Osteocyte (in vitro differentiated cells): ENCODE results near the gene HEMK1. TPM values are rescaled to one million over a fixed set of nuclear protein-coding genes. Genes with fewer than 3 reads are reported as not detected.

Source experiments
- DNase-seq: peaks from one replicate; pipeline ENCODE4 v3.0.0; 2021; ENCODE audit warnings: mixed read lengths; ENCODE audit not compliant: unreplicated experiment; ENCODE audit errors: extremely low spot score
- H3K27ac Mint-ChIP-seq: one replicate; pipeline ENCODE4 v1.8.0; 2021; ENCODE audit warnings: mild to moderate bottlenecking, mixed read lengths; ENCODE audit not compliant: unreplicated experiment
- H3K27me3 Mint-ChIP-seq: one replicate; pipeline ENCODE4 v1.8.0; 2021; ENCODE audit warnings: mixed read lengths; ENCODE audit not compliant: unreplicated experiment
- H3K36me3 Mint-ChIP-seq: one replicate; pipeline ENCODE4 v1.8.0; 2021; ENCODE audit warnings: mixed read lengths; ENCODE audit not compliant: unreplicated experiment
- H3K4me1 Mint-ChIP-seq: one replicate; pipeline ENCODE4 v1.8.0; 2021; ENCODE audit warnings: mixed read lengths; ENCODE audit not compliant: unreplicated experiment
- H3K4me3 Mint-ChIP-seq: one replicate; pipeline ENCODE4 v1.8.0; 2021; ENCODE audit warnings: mild to moderate bottlenecking, moderate library complexity, mixed read lengths; ENCODE audit not compliant: unreplicated experiment
- H3K9me3 Mint-ChIP-seq: one replicate; pipeline ENCODE4 v1.8.0; 2021; ENCODE audit warnings: mixed read lengths; ENCODE audit not compliant: unreplicated experiment
- total RNA-seq: library from RNA; stranded (reverse); gene quantifications from 2 replicates; pipeline ENCODE4 v1.2.1, GENCODE V29; 2021
- TF ChIP-seq, protein P1 (sequence below): fragments of 200-600 bp; sonication (generic); IDR thresholded peaks from 2 replicates; pipeline ENCODE4 v1.5.0; 2021; ENCODE audit warnings: antibody characterized with exemption, mild to moderate bottlenecking, moderate library complexity

Gene HEMK1
- total RNA-seq, 1 donor from 2014 or later: 23.1 TPM

DNA sequence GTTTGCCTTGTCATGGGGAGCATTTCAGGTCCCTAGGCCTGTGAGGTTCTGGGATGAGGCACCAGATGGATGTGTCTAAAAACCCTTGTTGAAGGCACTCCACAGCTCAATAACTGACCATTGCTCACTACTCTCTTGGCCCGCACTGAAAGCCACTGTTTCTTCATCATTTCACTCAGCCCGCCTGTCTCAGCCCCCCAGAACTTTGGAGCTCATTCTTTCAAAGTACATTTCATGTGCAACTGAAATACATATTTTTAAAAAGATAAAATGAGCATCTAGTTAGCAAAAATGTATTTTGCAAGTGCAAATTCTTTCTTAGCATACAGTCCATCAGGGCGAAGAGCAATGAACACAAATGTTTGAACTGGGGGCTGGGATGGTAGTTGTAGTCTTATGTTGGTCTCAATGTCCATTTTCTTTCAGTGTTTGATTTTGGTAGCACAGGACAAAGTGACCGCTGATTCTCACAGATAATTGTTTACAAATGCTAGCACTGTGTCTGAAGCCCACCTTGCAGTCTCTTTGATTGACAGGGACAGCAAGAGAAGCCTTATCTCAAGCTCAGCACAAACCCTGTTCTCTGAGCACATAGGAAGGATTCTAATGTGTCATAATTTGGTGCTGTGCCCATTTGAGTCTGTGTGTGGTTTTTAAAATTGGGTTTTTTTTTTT is 19.6 kb downstream of the HEMK1 start:
- Mint-ChIP-seq H3K36me3 (no peaks in the 10 kb centered on the region), H3K4me3 (no peak overlapping the region), H3K4me1 (peaks cover 9% of the 10 kb centered on the region), H3K27ac (no peak overlapping the region), H3K27me3 (no peaks in the 10 kb centered on the region), H3K9me3 (no peaks in the 10 kb centered on the region)
- TF ChIP-seq, protein P1, sequence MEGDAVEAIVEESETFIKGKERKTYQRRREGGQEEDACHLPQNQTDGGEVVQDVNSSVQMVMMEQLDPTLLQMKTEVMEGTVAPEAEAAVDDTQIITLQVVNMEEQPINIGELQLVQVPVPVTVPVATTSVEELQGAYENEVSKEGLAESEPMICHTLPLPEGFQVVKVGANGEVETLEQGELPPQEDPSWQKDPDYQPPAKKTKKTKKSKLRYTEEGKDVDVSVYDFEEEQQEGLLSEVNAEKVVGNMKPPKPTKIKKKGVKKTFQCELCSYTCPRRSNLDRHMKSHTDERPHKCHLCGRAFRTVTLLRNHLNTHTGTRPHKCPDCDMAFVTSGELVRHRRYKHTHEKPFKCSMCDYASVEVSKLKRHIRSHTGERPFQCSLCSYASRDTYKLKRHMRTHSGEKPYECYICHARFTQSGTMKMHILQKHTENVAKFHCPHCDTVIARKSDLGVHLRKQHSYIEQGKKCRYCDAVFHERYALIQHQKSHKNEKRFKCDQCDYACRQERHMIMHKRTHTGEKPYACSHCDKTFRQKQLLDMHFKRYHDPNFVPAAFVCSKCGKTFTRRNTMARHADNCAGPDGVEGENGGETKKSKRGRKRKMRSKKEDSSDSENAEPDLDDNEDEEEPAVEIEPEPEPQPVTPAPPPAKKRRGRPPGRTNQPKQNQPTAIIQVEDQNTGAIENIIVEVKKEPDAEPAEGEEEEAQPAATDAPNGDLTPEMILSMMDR: no peak
- no peak for DNase-seq

DNA sequence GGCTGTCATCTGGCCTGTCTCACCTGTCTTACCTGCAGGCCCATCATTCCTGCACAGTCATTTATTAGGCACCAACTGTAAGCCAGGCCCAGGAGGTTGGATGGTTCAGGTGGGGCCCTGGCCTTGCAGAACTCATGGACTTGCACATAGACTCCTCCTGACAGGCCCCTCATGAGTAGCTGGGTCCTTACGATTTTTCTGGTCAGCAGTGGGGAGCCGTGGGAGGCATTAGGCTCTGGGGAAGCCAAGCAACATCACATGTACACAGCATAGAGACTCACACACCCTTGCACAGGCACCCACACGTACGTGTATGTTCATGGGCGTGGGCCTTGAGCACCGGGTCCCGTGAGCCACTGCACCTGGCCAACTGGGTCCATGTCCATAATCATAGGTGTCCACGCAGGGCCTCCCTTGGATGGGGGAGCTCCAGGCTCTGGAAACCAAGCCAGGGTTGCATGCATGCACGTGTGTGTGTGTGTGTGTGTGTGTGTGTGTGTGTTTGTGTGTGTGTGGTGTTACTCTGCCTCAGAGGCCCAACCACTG is 21.9 kb downstream of the HEMK1 start:
- Mint-ChIP-seq H3K4me3 (no peak overlapping the region), H3K9me3 (no peaks in the 10 kb centered on the region), H3K4me1 (peaks cover 9% of the 10 kb centered on the region), H3K27me3 (peaks cover 9% of the 10 kb centered on the region), H3K36me3 (no peaks in the 10 kb centered on the region), H3K27ac (no peak overlapping the region)
- no peak for DNase-seq
- TF ChIP-seq, protein P1: no peak

DNA sequence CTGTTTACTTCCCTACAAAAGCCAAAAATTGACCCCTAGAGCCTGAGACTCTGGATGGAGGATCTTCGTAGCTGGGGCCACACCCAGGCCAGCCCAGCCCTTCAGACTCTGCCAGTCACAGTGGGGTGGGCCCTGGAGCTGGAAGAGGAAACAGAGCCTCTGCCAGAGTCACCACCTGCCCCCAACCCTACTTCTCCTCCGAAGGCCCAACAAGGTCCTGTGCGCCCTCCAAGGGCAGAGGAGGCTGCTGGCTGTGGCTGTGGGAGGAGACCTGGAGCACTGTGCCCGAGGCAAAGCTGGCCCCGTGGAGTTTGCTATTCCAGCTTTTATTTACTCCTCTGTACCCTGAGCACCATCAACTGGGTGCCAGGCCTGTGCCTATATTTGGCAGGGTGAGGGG is 23.2 kb downstream of the HEMK1 start:
- Mint-ChIP-seq H3K4me3 (no peak overlapping the region), H3K27ac (peak overlapping the region; percentile 1), H3K36me3 (no peaks in the 10 kb centered on the region), H3K4me1 (peaks cover 9% of the 10 kb centered on the region), H3K9me3 (no peaks in the 10 kb centered on the region), H3K27me3 (peaks cover 9% of the 10 kb centered on the region)
- TF ChIP-seq, protein P1: no peak
- no peak for DNase-seq

DNA sequence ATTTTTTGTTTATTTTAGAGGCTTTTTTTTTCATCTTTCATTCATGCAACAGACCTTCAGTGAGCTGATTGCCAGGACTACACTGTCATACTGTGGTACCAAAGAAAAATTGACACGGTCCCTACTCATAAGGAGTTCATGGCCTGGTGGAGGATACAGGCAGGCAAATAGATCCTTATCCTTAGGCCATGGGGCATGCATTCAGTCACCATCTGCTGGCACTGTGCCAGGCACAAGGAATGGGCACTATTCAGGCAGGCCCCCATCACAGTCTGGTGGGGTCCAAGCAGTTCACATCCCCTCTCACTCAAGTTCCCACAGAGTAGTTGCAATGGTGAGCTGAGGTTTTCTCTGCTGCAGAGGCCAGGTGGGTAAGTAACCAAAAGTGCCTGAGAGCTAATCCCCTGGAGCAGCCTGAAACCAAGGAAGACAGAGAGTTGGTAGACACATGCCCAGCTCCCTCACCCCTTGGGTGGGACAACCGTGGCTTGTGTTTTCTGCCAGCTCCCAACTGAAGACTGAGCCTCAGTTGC is 25.0 kb downstream of the HEMK1 start:
- Mint-ChIP-seq H3K27me3 (peaks cover 11% of the 10 kb centered on the region), H3K27ac (no peak overlapping the region), H3K9me3 (no peaks in the 10 kb centered on the region), H3K4me3 (no peak overlapping the region), H3K36me3 (no peaks in the 10 kb centered on the region), H3K4me1 (peaks cover 9% of the 10 kb centered on the region)
- DNase-seq: no peak
- TF ChIP-seq, protein P1: no peak

DNA sequence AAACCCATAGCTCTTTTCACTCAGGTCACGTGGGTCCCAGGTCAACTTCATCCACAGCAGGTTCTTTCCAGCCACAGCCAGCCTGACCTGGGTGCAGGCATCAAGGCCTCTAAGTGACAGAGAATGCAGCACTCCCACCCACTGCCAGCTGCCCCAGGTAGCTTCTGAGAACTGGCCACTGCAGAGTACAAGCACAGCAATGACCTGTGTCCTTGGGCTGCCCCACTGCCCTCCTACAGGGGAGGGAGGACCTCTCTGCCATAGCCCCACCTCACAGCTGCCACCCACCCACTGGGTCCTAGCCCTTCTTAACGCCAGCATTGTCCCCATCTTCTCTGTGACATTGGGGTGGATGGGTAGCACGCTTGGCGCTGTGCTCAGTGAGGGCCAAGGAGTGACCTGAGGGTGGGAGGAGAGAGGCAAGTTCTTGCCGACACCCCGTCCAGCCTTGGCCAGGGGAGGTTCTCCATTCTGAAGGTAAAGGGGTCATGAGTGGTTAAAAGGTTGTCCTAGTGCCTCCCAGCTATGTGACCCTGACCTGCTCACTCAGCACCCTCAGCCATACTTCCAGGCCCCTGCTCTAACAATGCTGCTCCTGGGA is 29.9 kb downstream of the HEMK1 start:
- Mint-ChIP-seq H3K4me3 (no peak overlapping the region), H3K27ac (no peak overlapping the region), H3K27me3 (peaks cover 10% of the 10 kb centered on the region), H3K36me3 (no peaks in the 10 kb centered on the region), H3K9me3 (no peaks in the 10 kb centered on the region), H3K4me1 (peaks cover 23% of the 10 kb centered on the region)
- TF ChIP-seq, protein P1: no peak
- no peak for DNase-seq
